GM10266 (cell line): ENCODE measurements around the gene UBAP1.
"Not testable (repeated sequence)": the region's sequence is repeated elsewhere in the genome, so short reads cannot be mapped to it uniquely, and the experiment has no call there.

Experiments used
- DNase-seq: peaks from one replicate; pipeline ENCODE4 v3.0.0; 2012; ENCODE audit errors: extremely low spot score
- CTCF ChIP-seq: IDR thresholded peaks from 2 replicates; pipeline ENCODE4 v1.5.1; 2012; ENCODE audit warnings: mild to moderate bottlenecking, low read depth; ENCODE audit not compliant: control insufficient read depth, insufficient read depth; ENCODE audit errors: missing control alignments

The UBAP1 gene

GRCh38 chr9:34227445-34227844, 48.6 kb downstream of the UBAP1 start:
- no peak for TF ChIP-seq CTCF
- no peak for DNase-seq

- DNase-seq, result no peak
- TF ChIP-seq CTCF, result no peak
These were observed 51.7 kb downstream of the UBAP1 start for GRCh38 chr9:34230556-34230955.

- TF ChIP-seq CTCF, result no peak
These were observed 53.4 kb downstream of the UBAP1 start for GRCh38 chr9:34232201-34232600.

GRCh38 chr9:34233672-34234071, 54.8 kb downstream of the UBAP1 start:
- no peak for TF ChIP-seq CTCF
- no peak for DNase-seq

More at GRCh38 chr9:34232201-34232600, 53.4 kb downstream of the UBAP1 start:
- DNase-seq, result no peak

GRCh38 chr9:34237836-34238235, 59.0 kb downstream of the UBAP1 start:
- DNase-seq, result no peak

GRCh38 chr9:34240006-34240405, 61.2 kb downstream of the UBAP1 start:
- no peak for DNase-seq
- no peak for TF ChIP-seq CTCF

More at GRCh38 chr9:34237836-34238235, 59.0 kb downstream of the UBAP1 start:
- TF ChIP-seq CTCF, result no peak

- DNase-seq, result no peak
- TF ChIP-seq CTCF, result no peak
These were observed 64.0 kb downstream of the UBAP1 start for GRCh38 chr9:34242830-34243229.

- not testable (repeated sequence) for DNase-seq
These were observed 66.4 kb downstream of the UBAP1 start for GRCh38 chr9:34245212-34245611.
